Kidney (tissue), 14 donors: ENCODE results near the gene LMNTD2. TPM values are rescaled to one million over a fixed set of nuclear protein-coding genes. Genes with fewer than 3 reads are reported as not detected.

Source experiments
- DNase-seq, 5 donors: peaks; one replicate each; pipeline ENCODE4 v3.0.0-alpha.2; 2013 to 2020
- FAIRE-seq: peaks from 2 replicates; lab custom pipeline; 2012; peaks lifted over from hg19 to GRCh38; lab: Jason Lieb, UNC
- H3K27ac ChIP-seq, 2 donors: one replicate each; pipeline ENCODE4 v1.7.0; 2013; ENCODE audit warnings: low read depth in 2 of 2, low read length in 2 of 2, inconsistent platforms in 1 of 2
- H3K27me3 ChIP-seq: one replicate; pipeline ENCODE4 v1.7.1; 2013; ENCODE audit warnings: low read length, inconsistent platforms; ENCODE audit not compliant: control insufficient read depth, insufficient read depth
- H3K36me3 ChIP-seq, 3 donors: one replicate each; pipeline versions ENCODE4 v1.7.0 to v1.7.1; 2013; ENCODE audit warnings: low read length in 3 of 3, control low read depth in 1 of 3, inconsistent platforms in 1 of 3; ENCODE audit not compliant: insufficient read depth in 3 of 3, control insufficient read depth in 2 of 3
- H3K4me1 ChIP-seq, 3 donors: one replicate each; pipeline versions ENCODE4 v1.7.0 to v1.7.1; 2013; ENCODE audit warnings: low read length in 3 of 3, inconsistent platforms in 1 of 3, low read depth in 1 of 3; ENCODE audit not compliant: control insufficient read depth in 2 of 3, insufficient read depth in 2 of 3
- H3K4me3 ChIP-seq, 3 donors: one replicate each; pipeline versions ENCODE4 v1.7.0 to v1.8.1; 2013; ENCODE audit warnings: low read length in 3 of 3, control low read depth in 1 of 3, inconsistent platforms in 1 of 3
- H3K9ac ChIP-seq, 3 donors: one replicate each; pipeline versions ENCODE4 v1.7.0 to v1.7.1; 2013; ENCODE audit warnings: low read length in 3 of 3, control low read depth in 1 of 3, inconsistent platforms in 1 of 3
- H3K9me3 ChIP-seq, 3 donors: one replicate each; pipeline versions ENCODE4 v1.7.0 to v1.7.1; 2013; ENCODE audit warnings: low read length in 3 of 3, control low read depth in 1 of 3, inconsistent platforms in 1 of 3; ENCODE audit not compliant: control insufficient read depth in 2 of 3, insufficient read depth in 1 of 3
- CTCF ChIP-seq: IDR thresholded peaks from 3 replicates; pipeline ENCODE4 v1.5.1; 2012; ENCODE audit warnings: mild to moderate bottlenecking, moderate library complexity, borderline replicate concordance; ENCODE audit not compliant: insufficient read depth; ENCODE audit errors: extremely low read depth
- intact Hi-C: fragments of 100-400 bp; cut with DNase I; formaldehyde crosslinking; loops from one replicate; pipeline ENCODE4 v1.11.1; 2022
- polyA plus RNA-seq: library from polyadenylated mRNA; stranded (reverse); fragments of 350-450 nt; fragmentation: Illumina TruSeq; extraction: RNeasy Lipid Tissue Mini Kit (QIAGEN cat#74804); gene quantifications from one replicate; pipeline ENCODE4 v1.2.3, GENCODE V29; 2014; ENCODE audit warnings: low read depth, low replicate concordance; ENCODE audit not compliant: insufficient read depth
- total RNA-seq: library from RNA; stranded (reverse); fragmentation: NEBNext Ultra II Directional; extraction: Animal tissue kit (Norgen Biotek cat#: 25700); gene quantifications from one replicate; pipeline ENCODE4 v1.2.1, GENCODE V29; 2021
- donor health status: control.
- donor health status: control.
- donor health status: control.
- donor health status: control.
- donor health status: control.
- donor health status: DM: yes; HTN: yes; CAD: no.
- donor health status: Normal renal cell carcinoma (clear cell type).

The LMNTD2 gene
- total and polyA plus RNA-seq, 2 donors from 2014 or later = 6.2 to 8.0 TPM

GRCh38 chr11:514606-515005, 45.9 kb downstream of the LMNTD2 start:
- DNase-seq (no peak), FAIRE-seq (no peak)
- Histone ChIP-seq H3K27me3 (no peaks in the 10 kb centered on the region), H3K4me1 (no peaks in the 10 kb centered on the region), H3K9ac (no peak overlapping the region), H3K9me3 (no peaks in the 10 kb centered on the region), H3K27ac (no peak overlapping the region), H3K4me3 (no peak overlapping the region), H3K36me3 (peaks cover 0 to 3% (median 3%) of the 10 kb centered on the region in 3 donors)
- intact Hi-C loops = no loop called here
- no peak for TF ChIP-seq CTCF

- TF ChIP-seq CTCF = no peak
- H3K4me3 ChIP-seq = no peak overlapping the region
- FAIRE-seq (no peak), DNase-seq (no peak)
- H3K9me3 ChIP-seq = no peaks in the 10 kb centered on the region
- H3K9ac ChIP-seq = no peak overlapping the region
- no peaks in the 10 kb centered on the region for H3K27me3 ChIP-seq
- H3K4me1 ChIP-seq = peaks cover 0 to under 1% (median 0%) of the 10 kb centered on the region in 3 donors
- peaks cover 0 to 3% (median 3%) of the 10 kb centered on the region in 3 donors for H3K36me3 ChIP-seq
- intact Hi-C loops = no loop called here
- no peak overlapping the region for H3K27ac ChIP-seq
These were observed 47.6 kb downstream of the LMNTD2 start for GRCh38 chr11:512761-513595.

GRCh38 chr11:508956-509355, 51.6 kb downstream of the LMNTD2 start:
- no peak overlapping the region for H3K27ac ChIP-seq
- intact Hi-C loops = no loop called here
- FAIRE-seq = no peak

More at GRCh38 chr11:508956-509355, 51.6 kb downstream of the LMNTD2 start:
- Histone ChIP-seq H3K4me3 (no peak overlapping the region), H3K4me1 (peaks cover 2 to 13% (median 9%) of the 10 kb centered on the region in 3 donors), H3K36me3 (peaks cover 0 to 3% (median 3%) of the 10 kb centered on the region in 3 donors), H3K27me3 (no peaks in the 10 kb centered on the region), H3K9me3 (no peaks in the 10 kb centered on the region), H3K9ac (no peak overlapping the region)
- TF ChIP-seq CTCF = no peak
- DNase-seq = peak in 1 of 5 donors; percentile 38
